Measurements from ENCODE around the gene PHF10. TPM values are rescaled to one million over a fixed set of nuclear protein-coding genes. Genes with fewer than 3 reads are reported as not detected.

The PHF10 gene
- total and polyA plus RNA-seq, 2 of the 4 experiments (the other 2 are of a cell fraction), result 7.3 to 15.9 TPM

DNA sequence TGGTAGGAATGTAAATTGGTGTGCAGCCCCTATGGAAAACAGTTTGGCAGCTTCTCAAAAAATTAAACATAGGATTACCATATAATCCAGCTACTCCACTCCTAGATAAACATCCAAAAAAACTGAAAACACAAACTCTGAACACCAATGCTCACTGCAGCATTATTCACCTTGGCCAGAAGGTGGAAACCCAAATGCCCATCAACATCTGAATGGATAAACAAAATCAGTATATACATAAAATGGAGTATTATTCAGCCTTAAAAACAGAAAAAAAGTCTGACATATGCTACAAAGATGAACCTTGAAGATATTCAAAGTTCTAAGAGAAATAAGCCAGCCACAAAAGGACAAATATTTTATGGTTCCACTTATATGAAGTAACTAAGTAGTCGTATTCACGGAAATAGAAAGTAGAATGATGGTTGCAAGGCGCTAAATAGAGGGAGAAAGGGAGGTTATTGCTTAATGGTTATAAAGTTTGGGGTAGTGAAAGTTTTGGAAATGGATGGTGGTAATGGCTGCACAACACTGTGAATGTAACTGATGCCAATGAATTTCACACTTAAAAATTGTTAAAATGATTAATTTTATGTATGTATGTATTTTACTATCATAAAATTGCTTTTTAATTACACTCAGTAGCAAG lies 4.0 kb downstream of the PHF10 start:
- no CpG with 5 or more reads among the region's 3 CpGs for WGBS, 2 experiments (ENCODE audit: extremely low coverage in 2 of 2, insufficient read length in 1 of 2)
- dilution Hi-C loops (cut with HindIII; ENCODE audit: low sequenced_read_pairs, unreplicated experiment) (no loop called here), in situ Hi-C loops (cut with MboI; ENCODE audit: low sequenced_read_pairs) (no loop called here), intact Hi-C loops (cut with micrococcal nuclease) (loop anchor here (5.0 kb wide), 2 partner anchors 587 to 812 kb away; partner anchors contain the start of gene FAM120B)
- CTCF ChIA-PET, result interaction anchor here (0.9 to 1.0 kb wide), 2 partner anchors 10 to 32 kb away, joined by 3 read pairs; no protein-coding TSS in a partner anchor
- no peak overlapping the region for H2BK120ac ChIP-seq (ENCODE audit: low read depth, low read length)
- no peak overlapping the region for H2BK20ac ChIP-seq (ENCODE audit: low read depth, low read length)
- DNase-seq (no peak), ATAC-seq (ENCODE audit: low read depth) (no peak)
- H2AK9ac ChIP-seq (replicated peaks; ENCODE audit: low read depth, low read length, poor library complexity), result no peak overlapping the region
- no peak overlapping the region for H3K14ac ChIP-seq (replicated peaks; ENCODE audit: low read depth, low read length)
- H3K79me1 ChIP-seq (ENCODE audit: low read depth in 1 of 2, low read length in 2 of 2), result peaks cover 22 to 35% of the 10 kb centered on the region in 2 experiments
- H3K4me2 ChIP-seq (ENCODE audit: low read depth, low read length), result no peak overlapping the region
- H3K23ac ChIP-seq (ENCODE audit: low read depth, low read length), result no peak overlapping the region
- no peak for TF ChIP-seq MAZ (IDR thresholded peaks at IDR 0.05; ENCODE audit: borderline replicate concordance, low read depth, low read length)
- no peak for TF ChIP-seq MAFK (IDR thresholded peaks at IDR 0.05; ENCODE audit: low read depth, low read length)
- TF ChIP-seq SMC3 (IDR thresholded peaks at IDR 0.05; ENCODE audit: low read depth, low read length), result no peak
- TF ChIP-seq POLR2A (IDR thresholded peaks at IDR 0.05; ENCODE audit: low read depth, low read length), result no peak
- TF ChIP-seq, protein P1, sequence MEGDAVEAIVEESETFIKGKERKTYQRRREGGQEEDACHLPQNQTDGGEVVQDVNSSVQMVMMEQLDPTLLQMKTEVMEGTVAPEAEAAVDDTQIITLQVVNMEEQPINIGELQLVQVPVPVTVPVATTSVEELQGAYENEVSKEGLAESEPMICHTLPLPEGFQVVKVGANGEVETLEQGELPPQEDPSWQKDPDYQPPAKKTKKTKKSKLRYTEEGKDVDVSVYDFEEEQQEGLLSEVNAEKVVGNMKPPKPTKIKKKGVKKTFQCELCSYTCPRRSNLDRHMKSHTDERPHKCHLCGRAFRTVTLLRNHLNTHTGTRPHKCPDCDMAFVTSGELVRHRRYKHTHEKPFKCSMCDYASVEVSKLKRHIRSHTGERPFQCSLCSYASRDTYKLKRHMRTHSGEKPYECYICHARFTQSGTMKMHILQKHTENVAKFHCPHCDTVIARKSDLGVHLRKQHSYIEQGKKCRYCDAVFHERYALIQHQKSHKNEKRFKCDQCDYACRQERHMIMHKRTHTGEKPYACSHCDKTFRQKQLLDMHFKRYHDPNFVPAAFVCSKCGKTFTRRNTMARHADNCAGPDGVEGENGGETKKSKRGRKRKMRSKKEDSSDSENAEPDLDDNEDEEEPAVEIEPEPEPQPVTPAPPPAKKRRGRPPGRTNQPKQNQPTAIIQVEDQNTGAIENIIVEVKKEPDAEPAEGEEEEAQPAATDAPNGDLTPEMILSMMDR (conservative IDR thresholded peaks at IDR 0.05; ENCODE audit: low read depth, low read length), result no peak; the same call in 1 of the 2 replicates
- TF ChIP-seq RAD21 (IDR thresholded peaks at IDR 0.05; ENCODE audit: low read length), result no peak
- TF ChIP-seq CHD1 (IDR thresholded peaks at IDR 0.05; ENCODE audit: low read depth, low read length), result no peak
- no peak for TF ChIP-seq RCOR1 (IDR thresholded peaks at IDR 0.05; ENCODE audit: insufficient replicate concordance, low read length)
- no peak for TF ChIP-seq NFE2L2 (IDR thresholded peaks at IDR 0.05; ENCODE audit: low read depth, low read length)
- TF ChIP-seq, protein P2, sequence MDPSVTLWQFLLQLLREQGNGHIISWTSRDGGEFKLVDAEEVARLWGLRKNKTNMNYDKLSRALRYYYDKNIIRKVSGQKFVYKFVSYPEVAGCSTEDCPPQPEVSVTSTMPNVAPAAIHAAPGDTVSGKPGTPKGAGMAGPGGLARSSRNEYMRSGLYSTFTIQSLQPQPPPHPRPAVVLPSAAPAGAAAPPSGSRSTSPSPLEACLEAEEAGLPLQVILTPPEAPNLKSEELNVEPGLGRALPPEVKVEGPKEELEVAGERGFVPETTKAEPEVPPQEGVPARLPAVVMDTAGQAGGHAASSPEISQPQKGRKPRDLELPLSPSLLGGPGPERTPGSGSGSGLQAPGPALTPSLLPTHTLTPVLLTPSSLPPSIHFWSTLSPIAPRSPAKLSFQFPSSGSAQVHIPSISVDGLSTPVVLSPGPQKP (IDR thresholded peaks at IDR 0.05; ENCODE audit: borderline replicate concordance, low read depth, low read length), result no peak
- TF ChIP-seq BHLHE40 (IDR thresholded peaks at IDR 0.05; ENCODE audit: low read depth, low read length), result no peak
- H3K36me3 ChIP-seq (ENCODE audit: control insufficient read depth, insufficient read depth, low read length), result peaks cover 15% of the 10 kb centered on the region
- H2BK15ac ChIP-seq (ENCODE audit: low read depth, low read length), result no peak overlapping the region
- no peak overlapping the region for H3K4me3 ChIP-seq (ENCODE audit: insufficient read depth, low read depth, low read length)
- H3K9me3 ChIP-seq (ENCODE audit: control insufficient read depth, insufficient read depth, low read length), result no peaks in the 10 kb centered on the region
- H3K4ac ChIP-seq (ENCODE audit: low read depth, low read length), result no peak overlapping the region
- H2AFZ ChIP-seq (replicated peaks; ENCODE audit: low read length, poor library complexity), result no peak overlapping the region
- H2AK5ac ChIP-seq (ENCODE audit: low read depth, low read length), result no peak overlapping the region
- no peak overlapping the region for H3K56ac ChIP-seq (ENCODE audit: extremely low read depth, insufficient read depth, low read length)
- BruUV-seq (replicated peaks), result no TSS peak
- POLR2A ChIA-PET (ENCODE audit: unreplicated experiment), result no interaction called here
- H4K8ac ChIP-seq (ENCODE audit: low read depth in 2 of 2, low read length in 2 of 2), result no peak overlapping the region
- peaks cover 2% of the 10 kb centered on the region; the same call in 1 of the 2 replicates for H3K9me1 ChIP-seq (ENCODE audit: insufficient read depth, low read length)
- H4K91ac ChIP-seq (ENCODE audit: insufficient read depth, low read depth, low read length), result no peak overlapping the region
- H3K4me1 ChIP-seq (ENCODE audit: control insufficient read depth, insufficient read depth, low read length), result peaks cover 3% of the 10 kb centered on the region; the same call in 1 of the 2 replicates
- H2BK5ac ChIP-seq (ENCODE audit: low read depth, low read length, poor library complexity, severe bottlenecking), result no peak overlapping the region
- H3K27ac ChIP-seq (ENCODE audit: insufficient read depth, low read length), result no peak overlapping the region
- no peak overlapping the region for H3K9ac ChIP-seq (ENCODE audit: low read depth, low read length)
- no peaks in the 10 kb centered on the region for H3K27me3 ChIP-seq (ENCODE audit: control insufficient read depth, insufficient read depth, low read length)
- H4K20me1 ChIP-seq (ENCODE audit: insufficient read depth, low read length), result peaks cover 13% of the 10 kb centered on the region
- H4K5ac ChIP-seq (ENCODE audit: low read depth, low read length), result no peak overlapping the region
- H3K18ac ChIP-seq (ENCODE audit: low read depth, low read length), result no peak overlapping the region

All from IMR-90 (cell line).